Trophoblast cell (in vitro differentiated cells and primary cell): ENCODE data around the gene A1BG.
A peak's percentile ranks its signal among the peaks of the same experiment; 100 is the strongest.

Source experiments
- DNase-seq, 2 donors: peaks; one replicate each; pipeline ENCODE4 v3.0.0-alpha.2; 2016
- H2AFZ ChIP-seq: 2 replicates; pipeline ENCODE4 v1.6.1; 2013; ENCODE audit warnings: low read length, moderate library complexity, mild to moderate bottlenecking; ENCODE audit not compliant: insufficient read depth, poor library complexity
- H2AK5ac ChIP-seq: 2 replicates; pipeline ENCODE4 v1.6.1; 2013; ENCODE audit warnings: mild to moderate bottlenecking, low read length
- H2BK120ac ChIP-seq: 2 replicates; pipeline ENCODE4 v1.6.1; 2013; ENCODE audit warnings: low read length, mild to moderate bottlenecking, moderate library complexity; ENCODE audit not compliant: insufficient read depth, poor library complexity
- H2BK12ac ChIP-seq: 2 replicates; pipeline ENCODE4 v1.6.1; 2013; ENCODE audit warnings: mild to moderate bottlenecking, low read length, moderate library complexity
- H2BK5ac ChIP-seq: 2 replicates; pipeline ENCODE4 v1.6.1; 2013; ENCODE audit warnings: low read length, low read depth, moderate library complexity, mild to moderate bottlenecking; ENCODE audit not compliant: poor library complexity
- H3K14ac ChIP-seq: 2 replicates; pipeline ENCODE4 v1.6.1; 2013; ENCODE audit warnings: mild to moderate bottlenecking, low read length
- H3K18ac ChIP-seq: 2 replicates; pipeline ENCODE4 v1.6.1; 2013; ENCODE audit warnings: mild to moderate bottlenecking, low read length
- H3K23ac ChIP-seq: 2 replicates; pipeline ENCODE4 v1.6.1; 2013; ENCODE audit warnings: low read length
- H3K27ac ChIP-seq: 2 replicates; pipeline ENCODE4 v1.5.1; 2013; ENCODE audit warnings: low read depth, mild to moderate bottlenecking, inconsistent platforms, low read length, moderate library complexity
- H3K27me3 ChIP-seq: 2 replicates; pipeline ENCODE4 v1.6.1; 2013; ENCODE audit warnings: inconsistent platforms, mild to moderate bottlenecking, low read length, moderate library complexity; ENCODE audit not compliant: insufficient read depth
- H3K36me3 ChIP-seq, 2 experiments: 1 replicate in 1 of 2; 2 replicates in 1 of 2; pipeline ENCODE4 v1.6.1; 2013; ENCODE audit warnings: low read length in 2 of 2, mild to moderate bottlenecking in 2 of 2, moderate library complexity in 1 of 2; ENCODE audit not compliant: insufficient read depth in 2 of 2, control insufficient read depth in 1 of 2
- H3K4ac ChIP-seq: 2 replicates; pipeline ENCODE4 v1.6.1; 2013; ENCODE audit warnings: low read depth, mild to moderate bottlenecking, low read length, moderate library complexity
- H3K4me1 ChIP-seq, 2 experiments: 1 replicate in 1 of 2; 2 replicates in 1 of 2; pipeline ENCODE4 v1.6.1; 2013; ENCODE audit warnings: low read length in 2 of 2, mild to moderate bottlenecking in 2 of 2, moderate library complexity in 1 of 2; ENCODE audit not compliant: insufficient read depth in 2 of 2, control insufficient read depth in 1 of 2
- H3K4me2 ChIP-seq: 2 replicates; pipeline ENCODE4 v1.6.1; 2013; ENCODE audit warnings: inconsistent platforms, mild to moderate bottlenecking, low read length, moderate library complexity
- H3K4me3 ChIP-seq: 2 replicates; pipeline ENCODE4 v1.5.1; 2013; ENCODE audit warnings: mild to moderate bottlenecking, low read depth, low read length, inconsistent platforms
- H3K79me1 ChIP-seq: one replicate; pipeline ENCODE4 v1.6.1; 2013; ENCODE audit warnings: low read length
- H3K79me2 ChIP-seq: 2 replicates; pipeline ENCODE4 v1.6.1; 2013; ENCODE audit warnings: low read length, mild to moderate bottlenecking; ENCODE audit not compliant: control insufficient read depth, insufficient read depth, poor library complexity
- H3K9ac ChIP-seq: 2 replicates; pipeline ENCODE4 v1.6.1; 2013; ENCODE audit warnings: mild to moderate bottlenecking, low read length
- H3K9me3 ChIP-seq: 2 replicates; pipeline ENCODE4 v1.6.1; 2013; ENCODE audit warnings: low read depth, mild to moderate bottlenecking, control low read depth, inconsistent platforms, low read length; ENCODE audit not compliant: insufficient read depth
- H4K12ac ChIP-seq: 2 replicates; pipeline ENCODE4 v1.6.1; 2013; ENCODE audit warnings: low read depth, mild to moderate bottlenecking, low read length, moderate library complexity
- H4K8ac ChIP-seq: 2 replicates; pipeline ENCODE4 v1.6.1; 2013; ENCODE audit warnings: low read depth, mild to moderate bottlenecking, low read length, moderate library complexity
- H4K91ac ChIP-seq: one replicate; pipeline ENCODE4 v1.6.1; 2013; ENCODE audit warnings: low read depth, mild to moderate bottlenecking, low read length, moderate library complexity
- WGBS: extraction: QIAGEN DNeasy Blood & Tissue Kit; methylation state at CpG from one replicate; pipeline ENCODE4 v1.1.7; 2013; ENCODE audit warnings: missing lambda C conversion rate; ENCODE audit not compliant: insufficient read length, insufficient coverage; ENCODE audit errors: extremely low coverage; 5-methylcytosine and 5-hydroxymethylcytosine counted together

Gene A1BG

GRCh38 chr19:58357481-58358145, 4.3 kb upstream of the A1BG start:
- WGBS: no CpG with 5 or more reads among the region's 19 CpGs
- H3K4me1 ChIP-seq: peaks cover 3% of the 10 kb centered on the region in 2 experiments
- DNase-seq: no peak
- no peak overlapping the region for H3K4me2 ChIP-seq
- H2BK120ac ChIP-seq: no peak overlapping the region
- H3K18ac ChIP-seq: no peak overlapping the region
- H3K14ac ChIP-seq: no peak overlapping the region
- no peak overlapping the region for H3K23ac ChIP-seq
- H2AK5ac ChIP-seq: no peak overlapping the region
- H4K12ac ChIP-seq: no peak overlapping the region
- H3K79me1 ChIP-seq: peaks cover 10% of the 10 kb centered on the region
- H3K27ac ChIP-seq: no peak overlapping the region
- peaks cover 2% of the 10 kb centered on the region for H3K9me3 ChIP-seq
- no peak overlapping the region for H2BK12ac ChIP-seq
- H3K4ac ChIP-seq: no peak overlapping the region
- H4K91ac ChIP-seq: no peak overlapping the region
- peak overlapping the region; percentile 8 for H3K4me3 ChIP-seq
- no peak overlapping the region for H4K8ac ChIP-seq
- no peaks in the 10 kb centered on the region for H3K36me3 ChIP-seq
- no peak overlapping the region for H2BK5ac ChIP-seq
- H2AFZ ChIP-seq: no peak overlapping the region
- H3K9ac ChIP-seq: no peak overlapping the region
- H3K27me3 ChIP-seq: no peaks in the 10 kb centered on the region
- peaks cover 4% of the 10 kb centered on the region for H3K79me2 ChIP-seq

- Histone ChIP-seq H3K14ac (no peak overlapping the region), H3K27me3 (no peaks in the 10 kb centered on the region), H3K4me1 (peaks cover 3% of the 10 kb centered on the region in 2 experiments), H3K18ac (no peak overlapping the region), H3K27ac (no peak overlapping the region), H3K4me3 (no peak overlapping the region), H2BK5ac (no peak overlapping the region), H3K79me1 (peaks cover 3% of the 10 kb centered on the region), H4K91ac (no peak overlapping the region), H3K9ac (no peak overlapping the region), H4K8ac (no peak overlapping the region), H3K36me3 (no peaks in the 10 kb centered on the region), H4K12ac (no peak overlapping the region), H3K79me2 (peaks cover under 1% of the 10 kb centered on the region), H2AK5ac (no peak overlapping the region), H3K9me3 (peaks cover 2% of the 10 kb centered on the region), H3K4ac (no peak overlapping the region), H2BK120ac (no peak overlapping the region), H2AFZ (no peak overlapping the region), H2BK12ac (no peak overlapping the region), H3K4me2 (no peak overlapping the region), H3K23ac (no peak overlapping the region)
- DNase-seq: no peak
- no CpG with 5 or more reads among the region's 75 CpGs for WGBS
Measured at GRCh38 chr19:58356766-58357480, 3.6 kb upstream of the A1BG start.

GRCh38 chr19:58355908-58356765, 2.8 kb upstream of the A1BG start:
- H3K4ac ChIP-seq: no peak overlapping the region
- DNase-seq: no peak
- peaks cover 2% of the 10 kb centered on the region for H3K9me3 ChIP-seq
- no peak overlapping the region for H4K8ac ChIP-seq
- no peak overlapping the region for H3K4me2 ChIP-seq
- no peak overlapping the region for H2BK120ac ChIP-seq
- H3K9ac ChIP-seq: no peak overlapping the region
- no peaks in the 10 kb centered on the region for H3K36me3 ChIP-seq
- no peak overlapping the region for H2BK12ac ChIP-seq
- WGBS: no CpG with 5 or more reads among the region's 94 CpGs
- no peak overlapping the region for H4K12ac ChIP-seq
- H3K4me3 ChIP-seq: no peak overlapping the region
- no peak overlapping the region for H2AFZ ChIP-seq
- H2BK5ac ChIP-seq: no peak overlapping the region
- no peaks in the 10 kb centered on the region for H3K4me1 ChIP-seq
- H3K79me2 ChIP-seq: no peaks in the 10 kb centered on the region
- no peak overlapping the region for H3K18ac ChIP-seq
- no peak overlapping the region for H3K14ac ChIP-seq
- no peak overlapping the region for H4K91ac ChIP-seq
- no peaks in the 10 kb centered on the region for H3K79me1 ChIP-seq
- H2AK5ac ChIP-seq: no peak overlapping the region
- no peak overlapping the region for H3K27ac ChIP-seq
- no peak overlapping the region for H3K23ac ChIP-seq
- no peaks in the 10 kb centered on the region for H3K27me3 ChIP-seq

GRCh38 chr19:58355215-58355796, 2.0 kb upstream of the A1BG start:
- no peak for DNase-seq
- H3K23ac ChIP-seq: no peak overlapping the region
- H2BK120ac ChIP-seq: no peak overlapping the region
- no peaks in the 10 kb centered on the region for H3K27me3 ChIP-seq
- H3K4me2 ChIP-seq: no peak overlapping the region
- no peak overlapping the region for H2BK12ac ChIP-seq
- no peak overlapping the region for H2AK5ac ChIP-seq
- peaks cover 2% of the 10 kb centered on the region for H3K9me3 ChIP-seq
- no peak overlapping the region for H4K91ac ChIP-seq
- H3K36me3 ChIP-seq: no peaks in the 10 kb centered on the region
- H3K79me1 ChIP-seq: no peaks in the 10 kb centered on the region
- H4K12ac ChIP-seq: no peak overlapping the region
- H3K9ac ChIP-seq: no peak overlapping the region
- H3K14ac ChIP-seq: no peak overlapping the region
- no peaks in the 10 kb centered on the region for H3K79me2 ChIP-seq
- H4K8ac ChIP-seq: no peak overlapping the region
- no peak overlapping the region for H2BK5ac ChIP-seq
- H2AFZ ChIP-seq: no peak overlapping the region
- WGBS: no CpG with 5 or more reads among the region's 10 CpGs
- H3K4me1 ChIP-seq: no peaks in the 10 kb centered on the region
- no peak overlapping the region for H3K4me3 ChIP-seq
- no peak overlapping the region for H3K27ac ChIP-seq
- H3K4ac ChIP-seq: no peak overlapping the region
- no peak overlapping the region for H3K18ac ChIP-seq
